Measurements from ENCODE around the gene ZXDC.

ZXDC gene

GRCh38 chr3:126450219-126450618 is 25.5 kb downstream of the ZXDC start:
- no peak for DNase-seq

GRCh38 chr3:126449621-126450051 is 26.1 kb downstream of the ZXDC start:
- no peak for DNase-seq

- no peak for DNase-seq
Observed at GRCh38 chr3:126448893-126449180, 26.9 kb downstream of the ZXDC start.

GRCh38 chr3:126448136-126448892 is 27.4 kb downstream of the ZXDC start:
- DNase-seq, result no peak

- DNase-seq, result no peak
Observed at GRCh38 chr3:126447456-126448106, 28.1 kb downstream of the ZXDC start.

- DNase-seq, result no peak
Observed at GRCh38 chr3:126446791-126447190, 28.9 kb downstream of the ZXDC start.

GRCh38 chr3:126446301-126446700 is 29.4 kb downstream of the ZXDC start:
- no peak for DNase-seq

- DNase-seq, result no peak
Observed at GRCh38 chr3:126445506-126445905, 30.2 kb downstream of the ZXDC start.

GRCh38 chr3:126442856-126443242 is 32.8 kb downstream of the ZXDC start:
- no peak for DNase-seq

- no peak for DNase-seq
Observed at GRCh38 chr3:126442094-126442855, 33.4 kb downstream of the ZXDC start.

GRCh38 chr3:126441256-126441880 is 34.3 kb downstream of the ZXDC start:
- no peak for DNase-seq

- no peak for DNase-seq
Observed at GRCh38 chr3:126440709-126440995, 35.0 kb downstream of the ZXDC start.

- no peak for DNase-seq
Observed at GRCh38 chr3:126439968-126440708, 35.6 kb downstream of the ZXDC start.

- no peak for DNase-seq
Observed at GRCh38 chr3:126439346-126439967, 36.2 kb downstream of the ZXDC start.

- no peak for DNase-seq
Observed at GRCh38 chr3:126438746-126439145, 36.9 kb downstream of the ZXDC start.

- no peak for DNase-seq
Observed at GRCh38 chr3:126438186-126438585, 37.5 kb downstream of the ZXDC start.

GRCh38 chr3:126436826-126437717 is 38.6 kb downstream of the ZXDC start:
- DNase-seq, result no peak

GRCh38 chr3:126435456-126436315 is 40.0 kb downstream of the ZXDC start:
- no peak for DNase-seq

GRCh38 chr3:126434931-126435411 is 40.7 kb downstream of the ZXDC start:
- no peak for DNase-seq

- no peak for DNase-seq
Observed at GRCh38 chr3:126434264-126434590, 41.5 kb downstream of the ZXDC start.

All from bone marrow (tissue), 2 donors.